NCI-H1105 (cell line): ENCODE results near the gene HDAC4.
"Not testable (repeated sequence)": the region's sequence is repeated elsewhere in the genome, so short reads cannot be mapped to it uniquely, and the experiment has no call there.

ENCODE experiments used
- DNase-seq: peaks from one replicate; lab custom pipeline; 2025; lab: John Stamatoyannopoulos, UW

Gene HDAC4

GRCh38 chr2:239086325-239087020 lies 314.3 kb downstream of the HDAC4 start:
- no peak for DNase-seq

GRCh38 chr2:239085201-239085992 lies 315.4 kb downstream of the HDAC4 start:
- DNase-seq = no peak

DNA sequence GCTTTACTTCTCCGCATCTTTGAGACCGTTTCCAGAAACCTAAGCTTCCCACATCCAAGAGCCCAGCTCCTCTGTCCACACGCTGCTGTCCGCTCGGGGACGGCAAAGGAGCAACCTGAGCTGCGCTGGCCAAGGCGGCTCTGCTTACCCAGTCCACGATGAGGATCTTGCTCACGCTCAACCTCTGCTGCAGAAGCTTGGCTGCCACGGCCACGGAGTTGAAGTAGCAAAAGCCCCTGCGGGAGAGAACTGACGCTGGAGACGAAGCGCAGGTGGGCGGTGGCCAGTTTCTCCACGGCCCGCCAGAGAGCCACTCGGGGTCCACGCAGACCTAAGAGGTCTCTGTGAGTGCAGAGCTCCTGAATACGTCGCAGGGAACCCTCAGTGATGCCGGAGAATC lies 316.8 kb downstream of the HDAC4 start:
- DNase-seq = no peak

DNA sequence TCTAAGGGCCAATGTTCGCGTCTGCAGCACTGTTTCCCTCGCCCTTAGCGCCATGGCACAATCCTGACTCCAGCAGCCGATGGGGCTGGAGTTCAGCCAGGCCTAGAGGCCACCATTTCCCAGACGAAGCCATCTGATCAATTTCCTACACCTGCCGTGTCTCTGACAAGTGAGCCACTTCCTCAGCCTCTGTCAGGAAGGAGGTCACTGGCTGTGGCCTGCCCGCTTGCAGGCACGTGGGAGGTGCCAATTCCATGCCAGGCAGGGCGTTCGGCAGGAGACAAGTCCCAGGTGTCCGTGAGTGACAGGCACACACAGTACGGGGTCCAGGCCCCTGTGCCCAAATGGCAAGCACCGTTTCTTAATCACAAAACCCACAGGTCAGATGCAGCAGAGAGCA lies 318.4 kb downstream of the HDAC4 start:
- DNase-seq = no peak

DNA sequence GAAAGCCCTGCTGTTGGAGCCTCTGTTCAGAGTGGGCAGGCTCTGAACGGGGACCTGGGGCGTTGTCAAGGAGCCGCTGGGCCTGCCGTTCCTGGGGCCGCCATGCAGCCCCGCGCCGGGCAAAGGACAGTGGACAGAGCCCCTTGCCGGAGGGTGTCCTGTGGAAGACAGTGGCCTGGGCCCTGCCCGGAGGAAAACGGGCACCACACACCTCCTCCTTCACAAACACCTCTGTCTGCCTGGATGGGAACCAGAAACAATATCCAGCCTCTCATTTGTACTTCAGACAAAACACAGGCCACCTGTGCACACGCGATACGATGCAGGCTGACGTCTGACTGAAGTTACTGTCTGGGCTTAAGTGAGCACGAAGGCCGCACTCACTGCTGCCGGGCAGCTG lies 319.2 kb downstream of the HDAC4 start:
- no peak for DNase-seq

GRCh38 chr2:239081046-239081445 lies 319.8 kb downstream of the HDAC4 start:
- no peak for DNase-seq

DNA sequence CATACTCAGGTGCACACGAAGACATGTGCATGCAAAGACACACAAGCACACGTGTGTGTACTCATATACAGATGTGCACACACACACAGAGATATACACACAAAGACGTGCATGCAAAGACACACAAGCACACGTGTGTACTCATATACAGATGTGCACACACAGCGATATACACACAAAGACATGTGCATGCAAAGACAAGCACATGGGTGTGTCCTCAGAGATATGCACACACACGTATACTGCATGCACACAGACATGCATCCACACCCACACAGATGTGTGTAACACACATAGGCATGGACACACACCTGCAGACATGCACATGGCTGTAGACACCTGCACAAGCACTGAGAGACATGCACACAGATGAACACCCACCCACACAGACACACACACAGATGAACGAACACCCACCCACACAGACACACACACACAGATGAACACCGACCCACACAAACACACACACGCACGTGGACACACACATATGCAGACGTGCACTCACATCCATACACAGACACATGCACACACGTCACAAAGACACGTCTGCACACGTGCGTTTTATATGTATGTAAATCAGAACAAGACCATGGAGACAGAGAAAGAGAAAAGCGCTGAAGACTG lies 321.0 kb downstream of the HDAC4 start:
- DNase-seq = no peak

GRCh38 chr2:239078128-239078924 lies 322.5 kb downstream of the HDAC4 start:
- DNase-seq = no peak

DNA sequence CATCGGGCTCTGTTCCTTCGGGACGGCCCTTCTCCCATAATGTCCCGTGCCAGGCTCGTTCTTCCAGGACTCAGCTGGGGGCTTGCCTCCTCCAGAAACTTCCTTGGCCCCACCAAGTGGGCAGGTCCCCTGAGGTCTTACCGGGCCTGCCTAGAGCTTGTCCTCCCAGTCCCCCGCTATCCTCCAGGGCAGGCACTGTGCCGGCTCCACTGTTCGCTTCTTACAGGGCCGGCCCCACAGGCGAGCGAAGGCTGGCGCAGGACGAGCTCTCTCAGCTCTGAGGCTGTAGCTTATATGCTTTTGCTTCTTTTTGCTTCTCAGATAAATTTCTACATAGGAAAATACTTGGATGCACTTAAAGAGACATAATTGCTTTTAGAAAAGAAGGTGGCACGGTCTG lies 323.6 kb downstream of the HDAC4 start:
- DNase-seq = no peak

DNA sequence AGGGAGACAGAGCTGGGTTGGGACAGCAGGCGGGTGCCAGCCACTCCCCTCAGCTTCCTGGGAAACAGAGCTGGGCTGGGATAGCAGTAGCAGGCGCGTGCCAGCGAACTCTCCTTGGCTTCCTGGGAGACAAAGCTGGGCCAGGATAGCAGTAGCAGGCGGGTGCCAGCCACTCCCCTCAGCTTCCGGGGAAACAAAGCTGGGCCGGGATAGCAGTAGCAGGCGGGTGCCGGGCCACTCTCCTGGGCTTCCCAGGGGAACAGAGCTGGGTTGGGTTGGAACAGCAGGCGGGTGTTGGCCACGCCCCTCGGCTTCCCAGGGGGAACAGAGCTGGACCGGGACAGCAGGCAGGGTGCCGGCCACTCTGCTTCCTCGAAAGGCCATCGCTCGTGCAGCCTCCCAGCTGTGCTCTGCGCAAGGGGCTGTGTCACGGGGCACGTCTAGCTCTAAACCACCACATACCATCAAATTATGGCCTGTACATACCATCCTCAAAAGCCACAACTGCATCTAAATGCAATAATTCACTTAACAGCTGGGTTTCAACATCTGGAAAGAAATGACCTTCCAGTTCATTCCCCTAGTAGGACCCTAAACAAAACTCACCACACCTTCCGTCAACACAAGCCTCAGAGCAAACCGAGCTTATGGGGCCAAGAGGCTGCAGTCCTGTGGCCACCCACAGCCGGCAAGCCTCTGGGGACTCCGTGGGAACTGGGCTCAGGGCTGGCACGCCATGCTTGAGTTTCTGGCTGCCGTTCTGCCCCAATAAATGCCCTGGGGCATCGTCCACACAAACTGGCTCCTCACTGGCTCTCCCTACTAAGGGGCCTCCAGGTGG lies 324.7 kb downstream of the HDAC4 start:
- no peak for DNase-seq

DNA sequence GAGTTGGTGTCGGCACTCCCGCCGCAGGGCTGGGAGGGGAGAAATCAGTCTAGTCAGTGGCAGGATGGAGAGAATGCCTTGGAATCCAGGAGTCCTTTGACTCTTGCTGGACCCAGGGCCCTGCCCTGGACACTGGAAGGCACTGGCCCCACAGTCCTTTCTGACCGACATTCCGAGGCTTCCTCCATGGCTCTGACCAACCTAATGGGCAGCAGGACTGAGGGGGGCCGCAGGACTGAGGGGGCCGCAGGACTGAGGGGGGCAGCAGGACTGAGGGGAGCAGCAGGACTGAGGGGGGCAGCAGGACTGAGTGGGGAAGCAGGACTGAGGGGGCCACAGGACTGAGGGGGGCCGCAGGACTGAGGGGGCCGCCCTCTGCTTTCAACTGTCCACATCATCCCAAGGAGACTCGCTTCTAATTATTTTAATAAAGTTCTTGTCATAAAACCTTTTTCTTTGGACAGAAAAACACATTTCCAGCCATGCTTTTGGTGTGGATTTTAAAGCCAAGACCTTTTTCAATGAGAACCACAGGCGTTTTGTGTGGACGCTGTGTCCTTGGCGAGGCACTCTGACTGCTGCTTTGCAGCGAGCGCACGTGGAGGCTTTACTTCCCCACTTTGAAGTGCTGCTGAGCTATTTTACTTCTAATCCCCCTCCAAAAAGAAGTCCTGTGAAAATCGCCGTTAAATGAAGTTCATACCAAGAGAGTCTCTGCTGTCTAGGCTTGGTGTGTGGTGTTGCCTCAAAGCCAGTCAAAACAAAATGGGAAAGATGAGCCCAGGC lies 326.9 kb downstream of the HDAC4 start:
- no peak for DNase-seq

- DNase-seq = no peak
Measured at GRCh38 chr2:239073270-239073669, 327.6 kb downstream of the HDAC4 start.

GRCh38 chr2:239072786-239073185 lies 328.0 kb downstream of the HDAC4 start:
- no peak for DNase-seq

- DNase-seq = no peak
Measured at GRCh38 chr2:239070466-239070865, 330.4 kb downstream of the HDAC4 start.

DNA sequence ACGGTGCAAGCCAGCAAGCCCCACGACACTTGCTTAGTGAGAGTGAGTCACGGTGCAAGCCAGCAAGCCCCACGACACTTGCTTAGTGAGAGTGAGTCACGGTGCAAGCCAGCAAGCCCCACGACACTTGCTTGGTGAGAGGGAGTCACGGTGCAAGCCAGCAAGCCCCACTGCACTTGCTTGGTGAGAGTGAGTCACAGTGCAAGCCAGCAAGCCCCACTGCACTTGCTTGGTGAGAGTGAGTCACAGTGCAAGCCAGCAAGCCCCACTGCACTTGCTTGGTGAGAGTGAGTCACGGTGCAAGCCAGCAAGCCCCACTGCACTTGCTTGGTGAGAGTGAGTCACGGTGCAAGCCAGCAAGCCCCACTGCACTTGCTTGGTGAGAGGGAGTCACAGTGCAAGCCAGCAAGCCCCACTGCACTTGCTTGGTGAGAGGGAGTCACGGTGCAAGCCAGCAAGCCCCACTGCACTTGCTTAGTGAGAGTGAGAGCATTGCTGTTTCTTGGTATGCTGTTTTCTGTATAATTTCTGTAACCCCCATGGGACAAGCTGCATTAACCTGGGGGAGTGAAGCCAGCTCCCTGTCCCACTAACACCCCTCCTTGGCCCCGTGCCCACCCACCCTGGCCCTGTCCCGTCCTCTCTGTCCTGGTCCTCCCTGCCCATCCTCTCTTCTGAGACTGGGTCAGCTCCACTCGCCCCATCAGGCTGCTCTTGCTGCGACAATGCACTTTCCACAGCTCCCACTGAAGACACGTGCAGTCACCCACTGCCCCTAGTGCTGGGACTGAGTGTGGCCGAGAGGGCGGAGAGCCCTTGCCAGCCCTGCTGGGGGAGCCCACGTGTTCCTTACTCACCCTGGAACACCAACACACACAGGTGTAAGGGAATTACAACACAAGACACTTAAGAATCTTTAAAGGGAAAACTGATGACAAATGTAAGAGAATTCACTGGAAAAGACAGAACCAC lies 331.2 kb downstream of the HDAC4 start:
- not testable (repeated sequence) for DNase-seq

DNA sequence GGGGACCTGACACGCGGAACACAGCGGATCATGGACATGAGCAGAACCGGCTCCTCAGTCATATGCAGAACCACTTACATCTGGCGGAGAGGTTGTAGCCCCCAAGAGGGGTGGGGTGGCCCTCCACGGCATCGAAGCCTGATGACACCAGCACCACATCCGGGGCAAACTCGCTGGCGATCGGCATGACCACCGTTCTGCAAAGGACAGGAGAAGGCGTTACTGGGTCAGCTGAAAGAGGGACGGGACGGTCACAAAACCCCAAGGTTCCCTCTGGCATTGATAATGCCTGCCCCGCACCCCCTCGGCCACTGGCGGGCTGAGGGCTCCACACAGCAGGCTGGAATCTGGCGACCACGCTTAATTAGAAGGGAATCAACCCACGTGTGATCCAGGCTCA lies 332.4 kb downstream of the HDAC4 start:
- DNase-seq = no peak

DNA sequence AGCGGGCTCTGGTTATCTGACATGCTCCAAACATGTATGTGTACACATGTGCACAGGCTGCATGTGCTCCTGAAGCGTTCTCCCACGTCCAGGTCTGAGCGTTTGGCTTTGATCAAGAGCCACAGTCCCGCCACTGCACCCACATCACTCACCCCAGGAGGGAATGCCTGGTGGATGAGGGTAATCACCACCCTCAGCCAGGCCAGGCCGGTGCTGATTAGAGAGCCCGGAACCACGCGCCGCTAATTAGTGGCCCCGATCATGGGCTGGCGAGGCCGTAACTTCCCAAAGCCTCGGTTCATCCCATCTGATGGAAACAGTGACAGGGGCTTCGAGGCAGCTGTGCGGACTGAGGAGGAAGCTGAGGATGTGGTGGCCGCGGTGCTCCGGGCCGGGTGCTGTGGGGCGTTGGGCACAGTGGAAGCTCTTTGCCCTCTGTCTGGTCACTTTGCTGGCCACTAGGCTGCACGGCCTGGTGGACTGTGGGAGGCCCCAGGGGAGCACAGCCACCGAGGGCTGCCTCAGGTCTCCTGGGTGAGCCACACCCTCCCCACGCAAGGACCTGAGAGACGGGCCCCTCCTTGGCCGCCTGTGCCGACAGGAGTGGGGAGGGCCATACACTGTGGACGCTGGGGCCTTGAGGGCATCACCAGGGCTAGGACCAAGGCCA lies 333.5 kb downstream of the HDAC4 start:
- no peak for DNase-seq

DNA sequence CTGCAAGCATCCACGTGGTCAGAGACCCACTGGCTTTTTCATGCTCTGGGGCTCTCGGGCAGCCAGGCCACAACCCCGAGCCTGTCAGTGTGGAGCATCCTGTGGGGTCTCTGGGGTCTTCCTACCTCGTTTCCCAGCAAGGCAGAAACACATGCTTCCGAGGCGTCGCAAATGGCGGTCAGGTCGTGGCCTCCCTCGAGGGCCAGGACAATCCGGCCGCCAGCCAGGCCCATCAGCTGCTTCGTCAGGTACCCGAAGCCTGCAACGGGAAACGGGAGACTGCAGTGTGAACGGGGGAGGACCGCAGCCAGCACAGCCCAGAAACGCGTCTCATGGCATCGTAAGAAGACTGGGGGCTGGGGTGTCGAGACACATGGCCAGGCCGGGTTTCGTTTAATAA lies 334.2 kb downstream of the HDAC4 start:
- DNase-seq = no peak

GRCh38 chr2:239065962-239066361 lies 334.9 kb downstream of the HDAC4 start:
- no peak for DNase-seq
